Stimulated activated CD4-positive, alpha-beta T cell treated with anti-CD3 and anti-CD28 coated beads, Interleukin-15, amount 100 ng/mL, for 48 hours (primary cell): ENCODE measurements around the gene ZIC4.

Source experiments
- DNase-seq, 2 donors: peaks; one replicate each; pipeline ENCODE4 v3.0.0-alpha.2; 2020; ENCODE audit warnings: low read depth in 2 of 2

ZIC4 gene

DNA sequence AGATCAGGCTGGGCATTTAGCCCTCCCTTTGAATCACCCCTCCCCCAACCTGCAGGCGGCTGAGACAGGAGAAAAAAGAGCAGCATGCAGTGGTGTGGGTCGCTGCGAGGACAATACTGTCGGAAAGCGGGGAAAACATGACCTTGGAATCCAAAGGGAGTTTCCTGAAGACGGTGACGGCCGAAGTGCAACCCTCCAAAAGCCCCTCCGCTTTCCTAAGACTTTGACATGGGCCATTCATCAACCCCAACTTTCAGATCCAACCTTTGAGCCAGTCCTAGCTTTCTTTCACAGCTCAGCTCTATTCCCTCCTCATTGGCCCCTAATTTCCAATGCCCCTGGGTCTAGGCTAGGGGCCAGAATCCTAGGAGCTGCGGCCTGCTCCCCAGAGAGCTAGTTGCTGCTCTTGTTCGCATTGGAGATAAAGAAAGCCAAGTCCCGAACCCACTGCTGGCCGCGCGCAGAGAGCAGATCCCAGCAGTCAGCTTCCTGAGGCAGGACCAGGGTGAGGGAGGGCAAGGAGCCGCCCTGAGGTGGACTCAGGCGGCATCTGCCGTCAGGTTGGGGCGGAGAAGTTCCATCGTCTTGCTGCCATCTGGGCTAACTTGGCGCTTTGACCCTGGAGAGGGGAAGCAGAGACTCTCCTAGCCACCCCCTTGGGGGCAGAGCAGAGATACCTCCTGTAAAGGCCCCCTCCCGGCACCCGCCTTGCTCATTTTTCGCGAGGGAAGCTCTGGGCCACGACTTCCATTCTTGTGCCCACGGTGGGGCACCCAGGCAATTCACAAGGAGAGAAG is 914 bp downstream of the ZIC4 start:
- DNase-seq, result no peak

DNA sequence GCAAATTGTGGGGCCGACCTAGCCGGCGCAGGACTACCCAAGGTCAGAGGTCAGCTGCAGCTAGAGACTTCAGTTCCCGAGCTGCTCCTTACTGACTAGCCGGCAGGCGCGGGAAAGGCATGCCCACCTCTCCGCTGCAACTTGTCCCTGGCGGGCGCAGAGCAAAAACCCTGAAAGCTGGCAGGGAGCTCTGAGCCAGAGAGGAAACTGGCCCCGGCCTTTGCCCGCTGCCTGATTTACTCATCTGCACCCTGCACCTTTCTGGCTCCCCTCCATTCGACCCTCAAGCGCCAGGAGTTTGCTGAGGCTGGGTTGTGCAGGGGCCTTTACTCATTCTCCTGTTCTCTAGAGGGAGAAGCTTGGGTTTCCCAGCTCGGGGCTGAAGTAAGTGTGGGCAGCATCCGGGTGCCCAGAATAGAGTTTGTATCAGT is 1.5 kb downstream of the ZIC4 start:
- no peak for DNase-seq

DNA sequence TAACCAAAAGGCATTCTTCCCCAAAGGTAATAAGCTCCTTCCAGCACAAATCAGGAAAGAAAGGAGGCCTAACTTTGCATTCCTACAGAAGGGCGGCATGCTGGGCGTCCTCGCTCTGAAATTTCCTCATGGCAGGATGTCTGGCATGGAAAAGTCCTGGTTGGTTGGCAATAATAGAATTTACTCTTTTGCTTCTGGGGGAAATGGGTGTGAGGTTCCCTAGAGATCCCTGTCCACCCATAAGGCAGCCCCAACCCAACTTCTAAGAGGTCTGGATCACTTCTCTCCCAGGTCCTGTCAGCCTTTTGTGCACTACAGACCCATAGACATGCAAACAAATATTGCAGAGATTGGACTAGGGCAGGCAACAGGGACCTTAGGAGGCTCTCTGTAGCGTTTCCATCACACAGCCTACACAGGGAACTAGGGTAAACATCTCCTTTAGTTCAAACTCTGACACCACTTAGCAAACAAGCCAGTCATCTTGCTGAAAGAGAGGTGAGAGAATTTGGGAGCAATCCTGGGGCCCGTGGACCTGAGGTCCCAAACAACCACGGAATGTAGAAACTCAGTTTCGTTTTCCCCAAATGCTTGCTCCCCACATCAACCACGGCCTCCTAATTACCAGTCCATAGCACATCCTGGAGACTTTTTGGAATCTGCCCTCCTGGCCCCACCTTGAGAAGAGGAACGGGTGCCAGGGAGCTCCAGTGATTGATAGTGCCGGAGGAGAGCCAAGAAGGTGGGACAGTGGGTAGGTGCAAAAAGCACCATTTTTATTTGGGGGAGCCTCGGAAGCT is 2.1 kb downstream of the ZIC4 start:
- no peak for DNase-seq

DNA sequence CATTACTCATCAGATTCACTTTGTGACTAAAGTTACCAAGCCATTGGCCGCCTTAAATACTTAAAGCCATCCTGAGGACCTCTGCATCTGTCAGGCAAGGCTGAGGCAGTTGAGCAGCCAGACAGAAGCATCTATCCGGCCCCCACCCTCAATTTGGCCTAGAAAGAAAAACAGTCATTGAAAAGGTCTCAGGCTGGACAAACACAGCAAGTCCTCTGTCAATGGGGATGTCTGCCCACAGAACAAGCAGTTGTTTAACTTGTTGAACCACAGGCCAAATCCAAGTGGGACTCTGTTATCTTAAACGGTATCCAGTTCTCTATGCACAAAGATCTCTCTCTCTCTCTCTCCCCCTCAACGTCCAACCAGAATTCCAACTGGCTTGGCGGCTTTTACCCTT is 2.8 kb downstream of the ZIC4 start:
- DNase-seq, result no peak

DNA sequence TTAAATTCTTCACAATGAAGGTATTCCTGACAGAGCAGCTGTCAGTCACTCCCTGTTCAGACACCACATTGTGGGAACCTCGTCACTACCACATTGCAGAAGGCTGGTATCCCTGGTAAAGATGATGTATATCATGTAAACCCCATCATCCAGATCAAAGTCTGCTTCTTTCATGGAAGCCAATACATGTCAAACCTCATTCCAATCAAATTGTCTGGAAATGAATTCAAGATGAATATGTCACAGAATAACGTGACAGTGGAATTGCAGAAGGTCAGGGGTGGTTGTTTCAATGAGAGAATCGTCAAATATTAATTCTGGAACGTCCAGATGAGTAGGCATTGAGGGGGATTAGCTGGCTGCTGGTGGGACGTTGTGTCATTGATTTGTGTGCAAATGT is 4.2 kb downstream of the ZIC4 start:
- DNase-seq, result no peak

DNA sequence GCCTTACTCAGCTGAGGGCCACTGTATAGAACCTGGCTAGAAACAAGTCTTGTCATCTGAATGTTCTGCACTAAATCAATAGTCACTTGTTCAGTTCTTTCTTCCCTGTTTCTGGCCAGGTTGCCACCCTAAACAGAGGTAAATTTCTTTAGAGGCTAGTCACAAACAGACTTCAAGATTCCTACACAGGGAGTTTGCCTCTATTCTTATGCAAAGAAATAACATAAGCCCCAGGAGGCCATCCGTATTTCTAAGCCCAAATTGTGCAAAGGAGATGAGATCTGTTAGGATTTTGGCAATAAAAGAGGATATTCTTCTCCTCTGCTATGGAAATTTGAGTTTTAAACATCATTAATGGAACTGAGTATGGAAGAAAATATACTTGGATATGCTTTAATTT is 4.9 kb downstream of the ZIC4 start:
- no peak for DNase-seq

DNA sequence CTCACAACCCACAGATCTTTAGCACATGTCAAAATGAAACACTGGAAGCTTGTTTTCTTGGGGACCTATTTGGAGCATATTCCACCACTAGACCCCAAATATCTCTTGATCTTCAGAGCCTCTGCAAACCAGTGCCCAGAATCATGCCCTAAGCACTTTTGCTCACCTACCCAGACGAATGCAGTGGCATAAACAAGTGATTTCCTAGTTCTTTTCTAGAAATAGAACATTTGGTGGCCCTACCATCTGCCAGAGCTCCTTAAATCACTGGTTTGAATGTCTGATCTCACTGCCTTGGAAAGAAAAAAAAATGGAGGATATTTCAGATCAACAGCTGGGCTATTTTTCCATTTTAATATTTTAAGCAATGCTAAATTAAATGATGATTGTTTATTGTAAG is 5.3 kb downstream of the ZIC4 start:
- no peak for DNase-seq

DNA sequence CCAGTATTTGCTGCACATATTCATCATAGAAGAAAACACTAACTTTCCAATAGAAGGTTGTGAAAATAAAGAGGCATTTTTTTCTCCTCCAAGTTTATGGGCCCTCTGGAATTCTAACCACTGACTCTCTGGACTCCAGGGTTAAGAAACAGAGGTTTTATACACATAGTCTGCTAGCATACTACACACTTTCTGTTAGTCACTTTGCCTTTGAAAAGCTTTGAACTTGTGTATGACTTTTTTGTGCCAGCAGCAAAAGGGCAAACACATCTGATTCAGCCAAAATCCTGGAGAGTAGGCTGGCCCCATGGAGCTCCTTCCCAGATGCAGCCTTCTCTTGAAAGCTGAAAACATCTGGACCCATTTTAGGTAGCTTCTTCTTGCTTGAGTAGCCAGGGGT is 6.2 kb downstream of the ZIC4 start:
- DNase-seq, result no peak

DNA sequence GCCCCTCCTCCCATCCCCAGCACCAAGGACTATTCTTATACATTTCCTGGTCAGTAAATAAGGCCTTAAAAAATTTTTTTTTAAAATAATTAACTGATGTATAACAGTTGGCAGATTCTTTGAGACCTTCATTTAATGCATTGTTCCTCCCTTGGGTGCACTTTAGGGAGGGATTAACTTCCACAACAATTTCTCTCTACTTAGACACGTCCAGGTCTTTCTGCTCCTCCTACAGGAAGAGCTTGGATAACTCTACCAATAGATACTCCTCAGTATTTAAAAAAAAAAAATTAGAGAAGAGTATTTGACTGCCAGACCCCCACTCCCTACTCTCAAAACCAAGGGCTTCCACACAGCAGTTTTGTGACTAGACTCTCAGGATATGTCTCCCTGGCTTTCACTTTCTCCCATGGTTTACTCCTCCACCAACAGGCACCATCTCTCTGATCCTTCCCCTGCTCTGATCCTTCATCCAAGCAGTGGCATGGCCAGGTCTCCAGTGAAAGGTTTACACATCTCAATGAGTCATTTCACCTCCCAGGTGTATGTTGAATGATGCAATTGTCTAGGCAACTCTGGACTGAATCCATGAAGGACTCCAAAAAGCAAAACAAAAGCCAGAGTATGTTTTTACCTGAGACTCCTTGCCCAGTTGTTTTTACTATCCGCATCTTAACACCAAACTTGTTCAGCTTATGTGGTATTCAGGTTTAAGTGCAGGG is 7.4 kb downstream of the ZIC4 start:
- no peak for DNase-seq

DNA sequence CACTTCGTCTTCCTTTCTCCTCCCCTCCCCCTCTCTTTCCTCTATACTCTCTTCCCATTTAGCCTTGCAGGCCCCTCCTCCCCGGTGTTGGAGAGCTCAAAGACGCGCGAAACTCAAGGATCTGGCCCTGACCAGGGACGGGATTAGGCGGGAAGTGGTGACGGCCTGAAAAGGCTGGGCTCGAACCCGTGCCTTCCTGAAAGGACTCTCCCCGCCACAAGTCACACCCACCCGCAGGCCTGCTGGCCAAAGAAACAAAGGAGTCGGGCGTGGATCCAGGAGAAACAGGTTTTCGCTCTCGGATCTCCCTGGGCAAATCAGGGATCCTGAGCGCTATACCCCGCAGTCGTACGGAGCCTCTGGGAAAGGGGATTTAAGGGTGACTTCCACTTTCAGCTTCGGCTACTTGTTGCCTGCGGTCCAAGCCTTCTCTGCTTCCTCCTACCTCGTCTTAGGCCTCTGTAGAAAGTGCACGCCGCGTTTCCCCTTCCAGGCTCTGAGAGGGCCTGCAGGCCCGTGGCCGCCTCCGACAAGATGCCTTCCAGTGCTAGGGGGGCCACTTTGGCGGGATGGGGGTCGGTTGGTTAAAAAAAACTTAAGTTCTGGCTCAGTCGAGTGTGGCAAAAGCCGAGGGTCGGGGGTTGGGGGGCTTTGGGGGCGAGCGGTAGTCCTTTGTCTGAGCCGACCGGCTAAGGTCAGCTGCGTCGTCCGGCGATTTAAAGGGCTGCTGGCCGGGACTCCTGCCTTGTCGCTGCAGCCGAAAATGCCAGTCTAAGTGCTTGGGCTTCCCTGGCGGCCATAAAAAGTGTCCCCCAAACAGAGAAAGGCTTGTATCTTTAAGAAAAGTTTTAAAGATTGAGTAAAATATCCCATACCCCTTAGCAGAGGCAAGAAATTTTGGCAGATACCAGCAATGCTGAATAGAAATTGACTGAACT is 8.2 kb downstream of the ZIC4 start:
- DNase-seq, result no peak

DNA sequence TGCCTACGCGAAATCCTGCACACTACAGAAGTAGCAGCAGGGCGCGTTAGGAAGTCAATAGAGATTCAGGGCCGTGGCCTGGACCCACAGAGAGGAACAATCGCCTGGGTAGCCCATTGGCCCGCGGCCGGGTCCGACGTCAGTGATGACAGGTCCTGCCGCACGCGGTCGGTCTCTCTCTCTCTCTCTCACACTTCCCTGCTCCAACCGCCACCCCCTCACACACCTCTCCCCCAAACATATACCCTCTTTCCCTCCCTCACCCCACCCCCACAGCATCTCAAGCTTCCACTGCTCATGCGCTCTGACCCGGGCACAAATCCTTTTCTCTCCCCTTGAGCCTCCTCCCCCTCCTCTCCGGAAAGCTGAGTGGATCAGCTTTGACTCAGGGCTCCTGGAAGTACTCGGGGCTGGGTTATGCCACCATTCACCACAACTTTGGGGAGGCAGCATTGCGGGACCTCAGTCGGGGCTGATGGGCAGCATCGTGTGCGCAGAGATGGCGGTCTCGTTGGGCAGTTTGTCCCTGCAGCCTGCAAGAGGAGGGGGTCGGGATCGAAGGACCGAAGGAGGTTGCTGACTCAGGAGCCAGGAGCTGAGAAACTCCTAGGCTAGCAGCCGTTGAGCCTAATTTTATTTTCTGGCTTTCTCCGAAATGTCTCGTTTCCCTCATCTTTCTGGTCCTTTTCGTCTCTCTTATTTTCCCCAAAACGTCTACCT is 9.0 kb downstream of the ZIC4 start:
- no peak for DNase-seq

DNA sequence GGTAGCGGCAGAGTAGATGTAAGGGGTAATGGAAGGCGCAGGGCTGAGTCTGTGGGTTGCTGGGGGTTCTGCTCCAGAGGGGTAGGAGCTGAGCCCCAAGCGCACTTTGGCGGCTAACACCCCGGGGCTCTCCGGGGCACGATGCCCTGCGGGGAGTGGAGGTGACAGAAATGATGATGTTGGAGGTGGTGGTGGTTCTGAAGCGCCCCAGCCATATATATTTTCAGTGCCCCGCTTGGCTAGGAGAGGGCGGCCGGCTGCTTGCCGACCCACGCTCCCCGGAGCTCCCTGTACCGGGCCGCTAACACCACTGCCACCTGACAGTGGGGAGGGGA is 9.7 kb downstream of the ZIC4 start:
- DNase-seq, result no peak

DNA sequence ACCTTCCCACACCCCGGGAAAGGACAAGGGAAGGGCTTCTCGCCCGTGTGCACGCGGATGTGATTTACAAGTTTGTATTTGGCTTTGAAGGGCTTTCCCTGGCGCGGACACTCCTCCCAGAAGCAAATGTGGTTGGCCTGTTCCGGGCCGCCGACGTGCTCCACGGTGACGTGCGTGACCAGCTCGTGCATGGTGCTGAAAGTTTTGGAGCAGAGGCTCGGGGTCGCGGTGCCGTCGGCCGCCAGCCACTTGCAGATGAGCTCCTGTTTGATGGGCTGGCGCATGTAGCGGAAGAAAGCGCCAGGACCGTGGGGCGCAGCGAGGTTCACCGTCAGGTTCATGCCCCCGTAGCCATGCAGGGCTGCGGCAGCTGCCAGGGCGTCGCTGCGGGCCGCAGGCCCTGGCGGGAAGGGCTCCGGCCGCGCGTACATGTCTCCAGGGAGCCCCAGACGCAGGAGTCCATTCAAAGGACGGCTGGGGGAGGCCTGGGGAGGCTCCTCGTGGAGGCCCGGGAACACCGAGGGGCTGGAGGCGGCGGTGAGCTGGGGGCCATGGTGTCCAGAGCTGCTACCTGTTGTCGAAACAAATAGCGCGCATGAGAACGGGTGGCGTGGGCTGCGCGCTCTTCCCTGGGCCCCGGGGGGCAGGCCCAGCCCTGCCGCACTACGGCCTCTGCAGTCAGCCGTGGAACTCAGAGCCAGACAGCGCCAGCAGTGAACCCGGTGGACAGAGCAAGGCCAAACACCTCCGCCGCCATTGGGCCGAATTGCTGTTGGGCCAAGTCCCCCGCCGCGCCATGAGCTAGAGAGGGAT is 10.2 kb downstream of the ZIC4 start:
- no peak for DNase-seq

DNA sequence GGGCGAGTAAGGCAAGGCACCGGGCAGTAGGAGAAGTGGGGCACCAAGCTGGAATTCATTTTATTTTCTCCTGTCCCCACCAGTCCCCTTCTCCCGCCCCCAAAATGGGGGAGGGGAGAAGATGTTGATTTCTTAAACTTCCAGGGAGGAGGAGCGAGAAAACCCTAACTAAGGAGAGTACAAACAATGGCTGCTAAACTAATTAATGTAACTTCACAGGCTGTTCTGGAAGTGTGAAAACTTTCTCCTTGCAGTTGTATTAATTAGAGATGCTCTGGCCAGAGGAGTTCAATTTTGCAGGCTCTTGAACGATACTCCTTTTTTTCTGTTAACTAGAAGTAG is 11.5 kb downstream of the ZIC4 start:
- DNase-seq, result no peak

DNA sequence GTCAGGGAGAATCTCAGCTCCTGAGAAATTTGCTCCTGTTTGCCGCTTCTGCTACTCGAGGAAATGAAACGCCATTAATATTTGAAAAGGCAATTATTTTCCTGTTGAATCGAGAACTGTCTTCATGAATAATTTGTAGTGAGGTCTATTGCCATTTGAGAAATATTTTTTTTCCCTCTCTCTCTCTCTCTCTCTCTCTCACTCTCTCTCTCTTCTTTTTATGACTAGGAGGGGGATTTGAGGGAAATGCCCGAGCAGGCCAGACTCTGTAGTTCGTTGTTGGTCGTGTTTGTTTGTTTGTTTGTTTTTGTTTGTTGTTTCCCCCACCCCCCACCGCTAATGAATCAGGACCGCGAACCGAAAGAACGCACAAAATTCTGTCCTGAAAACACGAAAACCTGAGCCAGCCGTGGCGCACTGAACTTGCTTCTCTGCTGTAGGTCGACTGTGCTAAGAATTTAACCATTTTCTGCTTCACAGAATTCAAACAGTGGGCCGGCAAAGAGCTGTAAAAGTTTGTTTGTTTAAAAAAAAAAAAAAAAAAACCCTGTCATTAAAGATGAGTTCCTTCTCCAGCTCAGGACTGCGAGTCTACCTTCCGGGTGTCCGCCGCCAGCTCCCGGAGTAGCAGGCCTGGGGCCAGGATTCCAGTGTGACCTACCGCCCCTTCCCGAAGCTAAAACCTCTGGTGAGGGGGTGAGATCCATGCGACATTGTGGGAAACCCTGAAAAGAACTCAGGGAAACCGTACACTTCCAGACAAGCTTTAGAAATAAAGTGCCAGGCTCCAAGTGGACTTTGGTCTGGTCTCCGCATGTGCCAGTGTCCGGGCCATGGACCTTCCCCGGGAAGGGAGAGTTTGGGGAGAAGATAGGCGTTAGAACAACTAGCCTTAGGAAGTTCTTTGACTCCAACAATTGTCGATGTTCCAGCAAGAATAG is 12.1 kb downstream of the ZIC4 start:
- DNase-seq, result no peak

DNA sequence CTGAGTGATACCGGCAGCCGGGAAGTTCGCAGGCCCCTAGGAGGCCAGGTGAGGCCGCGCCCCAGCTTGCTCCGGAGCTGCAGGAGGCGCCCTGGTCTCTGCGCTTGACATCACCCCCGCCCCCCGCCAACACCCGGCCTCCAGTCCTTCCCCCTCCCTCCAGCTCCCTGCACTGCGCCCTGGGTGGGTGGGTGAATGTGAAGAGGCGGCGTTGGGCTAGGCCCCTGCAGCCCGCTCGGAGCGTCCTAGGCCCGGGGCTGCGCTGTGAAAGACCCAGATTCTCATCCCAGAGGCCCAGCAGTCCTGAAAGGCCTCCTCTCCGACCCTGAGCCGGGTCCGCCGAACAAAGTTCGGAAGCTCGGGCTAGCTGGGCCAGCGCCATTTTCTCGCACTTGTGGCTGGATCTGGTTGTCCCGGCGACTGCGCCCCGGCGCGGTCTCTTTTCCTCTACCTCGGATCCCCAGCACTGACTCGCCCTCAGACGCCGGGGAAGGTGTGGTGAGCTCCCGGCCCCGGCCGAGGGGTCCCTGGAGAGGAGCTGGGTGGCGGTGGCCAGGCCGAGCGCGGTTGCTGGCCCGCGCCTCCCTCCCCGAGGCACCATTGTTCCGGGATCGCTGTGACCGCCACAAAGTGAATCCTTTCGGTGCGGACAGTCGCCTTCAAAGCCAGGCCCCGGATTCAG is 12.9 kb downstream of the ZIC4 start:
- no peak for DNase-seq

DNA sequence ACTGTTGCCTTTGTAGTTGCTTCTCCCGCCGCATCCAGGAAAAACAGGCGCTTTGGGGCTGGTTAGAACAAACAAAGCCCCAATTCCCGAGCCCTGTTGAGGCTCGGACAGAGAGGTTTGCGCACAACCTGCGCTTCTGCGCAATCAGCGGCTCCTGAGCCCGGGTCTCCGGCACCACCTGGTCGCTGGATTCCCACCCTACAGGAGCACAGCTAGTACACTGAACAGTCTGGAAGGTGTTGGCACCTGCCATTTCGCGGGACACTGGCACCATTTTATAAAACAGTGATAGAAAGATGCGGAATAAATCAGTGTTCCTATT is 13.8 kb downstream of the ZIC4 start:
- no peak for DNase-seq

DNA sequence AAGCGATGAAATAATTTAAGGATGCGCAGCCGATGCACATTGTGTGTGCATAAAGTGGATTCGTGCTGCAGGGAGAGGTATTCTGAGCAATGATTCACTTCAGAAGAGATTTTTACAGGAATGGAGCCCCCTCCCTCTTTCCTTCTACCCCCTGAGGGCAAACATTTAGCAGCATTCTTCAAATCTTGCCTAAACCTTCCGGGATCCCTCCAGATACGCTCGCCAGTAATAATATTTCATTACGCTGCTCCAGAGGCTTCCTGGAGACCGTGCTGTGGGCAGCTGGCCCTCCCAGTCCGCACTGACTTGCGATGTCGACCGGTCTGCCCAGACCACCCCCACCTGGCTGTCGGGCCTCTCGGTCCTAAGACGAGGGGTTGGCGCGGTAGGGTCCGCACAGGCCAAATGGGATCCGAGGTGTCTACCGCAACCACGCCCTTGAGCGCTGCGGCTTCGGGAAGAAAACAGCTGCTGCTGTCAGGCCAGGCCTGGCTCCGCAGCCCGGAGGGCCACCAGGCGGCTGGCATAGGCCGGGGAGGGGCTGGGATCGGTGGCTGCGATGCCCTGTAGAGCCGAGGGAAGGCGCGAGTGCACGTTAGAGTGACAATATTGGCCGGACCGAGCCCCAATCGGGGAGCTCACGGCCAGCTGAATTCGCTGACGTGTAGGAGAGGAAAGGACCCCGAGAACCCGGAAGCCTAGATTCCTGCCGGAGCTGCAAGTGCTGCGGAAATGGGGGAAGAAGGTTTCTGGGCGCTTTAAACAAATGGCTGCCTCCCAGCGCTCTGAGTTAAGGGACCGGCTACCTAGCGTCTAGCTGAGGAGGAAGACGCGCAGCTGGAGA is 14.3 kb downstream of the ZIC4 start:
- DNase-seq, result no peak
